HL-60/S4 treated with retinoic acid at 250 ng/mL for 4 days and 3 days (cell line): ENCODE results near the gene MEPCE.

Experiments used
- in situ Hi-C: fragments of 300-500 bp; cut with MboI; formaldehyde crosslinking; loops from 2 replicates; pipeline ENCODE4 v1.7.0; 2022; ENCODE audit warnings: low sequenced_read_pairs

MEPCE gene

GRCh38 chr7:100406767-100407166 is 22.9 kb upstream of the MEPCE start:
- in situ Hi-C loops, result no loop called here

DNA sequence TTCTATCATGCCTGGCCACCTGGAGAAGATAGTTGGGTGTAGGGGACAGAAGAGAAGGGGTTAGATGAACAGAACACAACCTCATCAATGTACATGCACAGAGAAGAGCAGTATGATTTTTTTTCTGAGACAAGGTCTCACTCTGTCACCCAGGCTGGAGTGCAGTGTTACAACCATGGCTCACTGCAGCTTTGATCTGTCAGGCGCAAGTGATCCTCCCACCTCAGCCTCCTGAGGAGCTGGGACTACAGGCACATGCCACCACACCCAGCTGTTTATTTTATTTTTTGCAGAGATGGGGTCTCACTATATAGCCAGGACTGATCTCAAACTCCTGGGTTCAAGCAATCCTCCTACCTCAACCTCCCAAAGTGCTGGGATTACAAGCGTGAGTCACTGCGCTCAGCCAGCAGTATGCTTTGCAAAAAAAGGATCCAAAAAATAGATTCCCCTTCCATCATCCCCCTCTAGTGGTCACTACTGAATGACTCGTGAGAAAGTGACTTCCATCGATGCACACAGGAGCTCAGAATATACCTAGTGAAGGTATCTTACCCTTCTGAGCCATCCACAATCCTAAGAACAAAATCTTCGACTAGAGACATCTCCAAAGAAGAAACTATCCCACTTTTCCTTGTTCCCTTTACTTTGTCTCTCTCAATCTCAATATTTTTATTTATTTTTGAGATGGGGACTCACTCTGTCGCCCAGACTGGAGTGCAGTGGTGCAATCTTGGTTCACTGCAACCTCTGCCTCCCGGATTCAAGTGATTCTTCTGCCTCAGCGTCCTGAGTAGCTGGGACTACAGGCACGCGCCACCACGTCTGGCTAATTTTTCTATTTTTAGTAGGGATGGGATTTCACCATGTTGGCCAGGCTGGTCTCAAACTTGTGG is 22.1 kb upstream of the MEPCE start:
- in situ Hi-C loops, result no loop called here

- in situ Hi-C loops, result no loop called here
Measured at GRCh38 chr7:100411101-100411500, 18.5 kb upstream of the MEPCE start.

DNA sequence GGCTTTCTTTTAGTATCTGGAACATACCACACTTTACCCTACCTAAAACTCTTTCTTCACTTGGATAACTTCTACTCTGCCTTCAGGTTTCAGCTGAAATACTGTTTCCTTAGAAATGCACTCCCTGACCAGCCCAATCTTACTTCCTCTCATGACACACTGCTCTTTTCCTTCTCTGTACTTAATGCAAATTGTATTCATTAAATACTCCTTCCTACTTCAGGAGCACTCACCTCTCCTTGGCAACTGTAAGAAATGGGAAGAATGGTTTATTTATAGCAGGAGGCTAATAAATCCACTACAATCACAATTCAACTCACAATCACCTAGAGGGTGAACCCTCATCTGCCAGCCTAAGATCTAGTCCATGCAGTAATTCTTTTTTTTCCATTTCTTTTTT is 16.3 kb upstream of the MEPCE start:
- in situ Hi-C loops, result no loop called here

DNA sequence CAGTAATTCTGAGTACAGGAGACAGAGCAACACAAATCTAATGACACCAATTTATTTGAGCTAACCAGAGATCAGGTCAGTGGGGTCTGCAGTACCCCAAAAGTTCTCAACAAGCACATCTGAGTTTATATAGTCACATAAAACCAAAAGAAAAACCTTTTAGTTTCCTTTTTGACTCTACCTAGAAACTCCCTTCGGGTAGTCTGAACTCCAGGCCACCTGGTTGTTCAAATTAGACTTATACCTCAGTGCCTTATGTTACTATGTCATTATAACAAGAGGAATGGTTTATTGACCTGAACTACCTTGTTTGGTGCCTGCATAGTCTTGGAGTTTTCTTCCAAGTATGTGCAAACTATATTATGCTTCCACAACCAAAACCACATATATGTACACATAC is 15.7 kb upstream of the MEPCE start:
- in situ Hi-C loops, result no loop called here

- in situ Hi-C loops, result no loop called here
Measured at GRCh38 chr7:100415448-100415847, 14.2 kb upstream of the MEPCE start.

DNA sequence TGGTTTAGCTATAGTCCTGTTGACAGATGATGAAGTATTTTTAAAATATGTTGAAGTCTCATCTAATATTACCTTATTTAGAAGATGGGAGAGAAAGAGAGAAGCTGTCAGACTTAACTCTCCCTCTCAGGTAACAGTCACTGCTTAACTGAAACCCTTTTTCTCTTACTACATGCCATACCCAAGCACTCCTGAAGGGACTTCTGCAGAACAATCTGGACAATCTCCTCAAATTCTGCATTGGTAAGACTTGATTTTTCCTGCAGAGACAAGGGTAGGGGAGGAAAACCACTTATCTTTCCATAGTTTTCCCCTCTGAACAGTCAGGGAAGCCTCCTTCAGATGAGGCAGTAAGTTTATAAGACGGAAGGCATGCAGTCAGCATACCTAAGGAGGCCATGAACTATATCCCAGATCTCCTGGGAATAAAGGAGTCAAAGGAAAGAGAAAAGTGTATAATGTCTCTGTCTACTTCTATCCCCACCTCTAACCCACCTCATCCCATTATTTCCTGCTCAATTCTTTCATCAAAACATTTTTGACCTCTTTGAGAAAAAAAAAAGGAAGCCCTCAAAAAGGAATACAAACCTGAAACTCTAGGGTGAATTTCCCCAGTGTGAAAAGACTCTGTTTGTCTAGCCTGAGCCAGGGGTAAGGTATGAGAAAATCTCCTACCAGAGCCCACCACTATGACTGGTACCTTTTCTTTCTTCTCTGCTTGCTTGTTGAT is 10.5 kb upstream of the MEPCE start:
- in situ Hi-C loops, result no loop called here

DNA sequence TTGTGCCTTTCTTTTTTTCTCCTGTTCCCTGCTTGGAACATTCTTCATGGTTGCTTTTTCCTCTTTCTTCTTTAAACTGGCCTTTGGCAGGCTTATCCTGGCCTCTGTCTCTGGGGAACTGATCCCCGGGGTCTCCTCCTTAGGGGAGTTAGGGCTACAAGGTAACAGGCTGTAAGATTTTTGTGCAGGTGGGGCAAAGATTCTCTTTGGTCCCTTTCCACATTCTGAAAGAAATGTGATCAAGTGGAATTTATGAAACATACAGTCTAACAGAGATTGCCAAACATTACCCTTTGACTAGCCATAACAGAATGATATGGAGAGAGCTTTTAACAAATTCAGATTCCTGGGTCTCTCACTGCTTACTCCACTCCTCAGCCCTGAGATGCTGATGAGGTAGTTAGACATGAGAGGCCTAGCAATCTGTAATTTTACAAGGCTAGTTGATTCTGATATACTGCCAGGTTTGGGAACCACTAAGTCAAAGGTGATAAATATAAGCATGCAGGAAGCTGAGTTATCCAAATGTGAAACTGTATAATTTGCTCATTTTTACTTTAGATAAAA is 9.9 kb upstream of the MEPCE start:
- in situ Hi-C loops, result no loop called here

DNA sequence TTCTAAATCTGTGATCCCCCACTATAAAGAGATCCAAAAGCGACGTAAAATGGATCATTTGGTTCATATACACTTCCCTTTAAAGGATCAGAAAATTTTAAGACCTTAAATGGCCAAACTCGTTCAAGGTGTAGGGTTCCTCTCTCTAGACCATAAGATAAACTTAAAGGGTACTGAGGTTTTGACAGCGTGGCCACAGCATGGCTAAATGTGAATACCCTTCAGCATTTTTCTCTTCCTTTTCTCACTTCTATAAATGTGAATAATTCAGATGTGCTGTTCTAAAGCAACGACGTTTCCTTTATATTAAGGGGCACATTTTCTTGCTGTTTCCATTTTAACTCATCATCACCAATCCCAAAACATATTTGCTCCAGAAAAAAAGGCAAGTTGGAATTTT is 6.3 kb upstream of the MEPCE start:
- in situ Hi-C loops, result no loop called here

DNA sequence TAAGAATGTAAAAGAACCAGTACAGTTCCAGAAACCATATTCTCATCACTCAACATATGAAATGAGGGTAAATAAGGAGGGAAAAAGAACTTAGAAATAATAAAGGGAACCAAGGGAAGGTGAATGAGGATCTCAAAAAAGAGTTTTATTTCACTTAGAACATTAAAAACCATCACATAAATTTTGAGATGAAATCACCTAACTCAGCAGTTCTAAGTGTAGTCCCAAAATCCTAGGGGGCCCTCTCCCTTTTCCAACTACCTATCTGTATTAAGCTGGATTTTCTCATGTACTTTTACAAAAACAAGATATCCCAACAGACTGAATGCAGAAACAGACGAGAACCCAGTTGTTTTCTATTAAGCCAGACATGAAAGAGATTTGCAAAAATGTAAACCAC is 4.3 kb upstream of the MEPCE start:
- in situ Hi-C loops, result no loop called here

DNA sequence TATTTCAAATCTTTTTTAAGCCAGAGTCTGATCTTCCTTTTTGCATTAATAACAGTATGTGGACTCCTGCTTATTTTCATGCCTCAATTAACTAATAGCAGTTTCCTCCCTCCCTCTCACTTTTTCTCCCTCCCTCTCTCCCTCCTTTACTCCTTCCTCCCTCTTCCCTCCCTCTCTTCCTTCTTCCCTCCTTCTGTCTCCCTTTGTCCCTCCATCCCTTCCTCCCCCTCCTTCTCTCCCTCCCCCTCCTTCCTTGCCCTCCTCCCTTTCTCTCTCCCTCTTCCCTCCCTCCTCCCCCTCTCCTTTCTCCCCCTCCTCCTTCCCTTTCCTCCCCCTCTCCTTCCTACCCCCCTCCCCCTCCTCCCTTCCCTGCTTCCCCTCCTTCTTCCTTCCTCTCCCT is 3.1 kb upstream of the MEPCE start:
- in situ Hi-C loops, result no loop called here

DNA sequence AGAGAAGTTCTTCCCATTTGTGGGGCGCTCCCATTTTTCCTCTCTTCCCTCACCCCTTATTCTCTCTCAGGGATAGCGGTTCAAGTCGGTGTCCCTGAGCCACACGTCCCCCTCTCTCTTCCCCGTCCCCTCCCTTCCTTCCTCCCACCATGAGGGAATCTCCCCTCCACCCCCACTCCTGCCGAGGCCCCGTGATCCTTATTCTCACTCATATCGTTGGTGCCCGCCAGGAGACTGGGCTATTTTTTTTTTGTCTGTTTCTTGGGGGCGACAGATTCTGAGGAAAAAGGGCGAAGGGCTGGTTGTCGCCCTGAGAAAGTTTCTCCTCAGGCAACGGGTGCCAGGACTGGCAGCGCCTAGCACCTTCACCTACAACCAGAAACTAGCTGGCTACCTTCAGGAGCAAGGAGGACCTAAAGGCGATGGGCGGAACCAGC is 1.9 kb upstream of the MEPCE start:
- in situ Hi-C loops, result no loop called here

GRCh38 chr7:100428199-100428966 is 1.2 kb upstream of the MEPCE start, which contains the start of gene ZCWPW1:
Gene ZCWPW1 (minus strand): TSS chr7:100428703. CDS start chr7:100420649, 8,054 bp downstream.
- in situ Hi-C loops, result no loop called here

- in situ Hi-C loops, result no loop called here
Measured at GRCh38 chr7:100428967-100429636, 529 bp upstream of the MEPCE start.

GRCh38 chr7:100430493-100431285 is 1.1 kb downstream of the MEPCE start:
- in situ Hi-C loops, result no loop called here

GRCh38 chr7:100431286-100431735 is 1.7 kb downstream of the MEPCE start:
- in situ Hi-C loops, result no loop called here

DNA sequence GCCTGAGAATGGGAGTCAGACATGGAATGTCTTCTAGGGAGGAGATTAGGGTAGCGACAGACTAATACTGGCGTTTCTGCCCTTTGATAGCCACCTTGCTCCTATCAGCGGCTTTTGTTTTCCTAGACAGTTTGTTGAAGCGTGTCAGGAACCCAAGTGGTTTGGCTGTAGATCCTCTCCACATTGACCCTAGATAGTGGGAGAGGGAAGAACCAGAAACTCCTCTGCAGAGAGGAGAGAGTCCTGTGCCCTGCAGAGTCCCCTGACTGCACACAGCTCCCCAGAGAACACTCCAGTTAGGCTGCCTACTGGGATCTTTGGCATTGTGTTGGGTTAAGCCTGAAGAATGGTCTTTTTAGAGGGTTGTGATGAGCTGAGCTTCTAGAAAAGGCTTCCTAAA is 2.4 kb downstream of the MEPCE start:
- in situ Hi-C loops, result no loop called here

GRCh38 chr7:100432621-100433275 is 3.1 kb downstream of the MEPCE start:
- in situ Hi-C loops, result no loop called here

- in situ Hi-C loops, result no loop called here
Measured at GRCh38 chr7:100433276-100433591, 3.6 kb downstream of the MEPCE start.
